ENCODE results near the gene SPATA12.

Gene SPATA12

GRCh38 chr3:57110798-57111197 lies 50.3 kb downstream of the SPATA12 start:
- DNase-seq (ENCODE audit: low read depth in 1 of 2, low spot score in 1 of 2): no peak
- in situ Hi-C loops (cut with HindIII; ENCODE audit: low pct_unique_long_range_greater_than_20kb, low sequenced_read_pairs): no loop called here
- TF ChIP-seq JUND (IDR thresholded peaks at IDR 0.05; ENCODE audit: low read depth): no peak

- no peak for TF ChIP-seq JUND (IDR thresholded peaks at IDR 0.05; ENCODE audit: low read depth)
- DNase-seq (ENCODE audit: low read depth in 1 of 2, low spot score in 1 of 2): peak in 1 of 2 experiments; percentile 20
- in situ Hi-C loops (cut with HindIII; ENCODE audit: low pct_unique_long_range_greater_than_20kb, low sequenced_read_pairs): no loop called here
Observed at GRCh38 chr3:57112206-57112605, 51.7 kb downstream of the SPATA12 start.

- in situ Hi-C loops (cut with HindIII; ENCODE audit: low pct_unique_long_range_greater_than_20kb, low sequenced_read_pairs): no loop called here
- no peak for TF ChIP-seq JUND (IDR thresholded peaks at IDR 0.05; ENCODE audit: low read depth)
- no peak for DNase-seq (ENCODE audit: low read depth in 1 of 2, low spot score in 1 of 2)
Observed at GRCh38 chr3:57116501-57116900, 56.0 kb downstream of the SPATA12 start.

GRCh38 chr3:57118254-57118653 lies 57.8 kb downstream of the SPATA12 start:
- DNase-seq (ENCODE audit: low read depth in 1 of 2, low spot score in 1 of 2): no peak
- TF ChIP-seq JUND (IDR thresholded peaks at IDR 0.05; ENCODE audit: low read depth): no peak
- in situ Hi-C loops (cut with HindIII; ENCODE audit: low pct_unique_long_range_greater_than_20kb, low sequenced_read_pairs): no loop called here

GRCh38 chr3:57120040-57120439 lies 59.6 kb downstream of the SPATA12 start:
- no peak for TF ChIP-seq JUND (IDR thresholded peaks at IDR 0.05; ENCODE audit: low read depth)
- in situ Hi-C loops (cut with HindIII; ENCODE audit: low pct_unique_long_range_greater_than_20kb, low sequenced_read_pairs): no loop called here
- DNase-seq (ENCODE audit: low read depth in 1 of 2, low spot score in 1 of 2): no peak

GRCh38 chr3:57120451-57121174 lies 60.1 kb downstream of the SPATA12 start:
- no peak for DNase-seq (ENCODE audit: low read depth in 1 of 2, low spot score in 1 of 2)
- TF ChIP-seq JUND (IDR thresholded peaks at IDR 0.05; ENCODE audit: low read depth): no peak
- in situ Hi-C loops (cut with HindIII; ENCODE audit: low pct_unique_long_range_greater_than_20kb, low sequenced_read_pairs): no loop called here

All from T47D (cell line).